GM12872 (cell line): Measurements from ENCODE around the gene ZKSCAN8.

ENCODE experiments used
- CTCF ChIP-seq: IDR thresholded peaks from 3 replicates; pipeline ENCODE4 v1.5.1; 2011; ENCODE audit warnings: low read depth, mild to moderate bottlenecking, low read length, moderate library complexity; ENCODE audit not compliant: insufficient read depth

ZKSCAN8 gene

DNA sequence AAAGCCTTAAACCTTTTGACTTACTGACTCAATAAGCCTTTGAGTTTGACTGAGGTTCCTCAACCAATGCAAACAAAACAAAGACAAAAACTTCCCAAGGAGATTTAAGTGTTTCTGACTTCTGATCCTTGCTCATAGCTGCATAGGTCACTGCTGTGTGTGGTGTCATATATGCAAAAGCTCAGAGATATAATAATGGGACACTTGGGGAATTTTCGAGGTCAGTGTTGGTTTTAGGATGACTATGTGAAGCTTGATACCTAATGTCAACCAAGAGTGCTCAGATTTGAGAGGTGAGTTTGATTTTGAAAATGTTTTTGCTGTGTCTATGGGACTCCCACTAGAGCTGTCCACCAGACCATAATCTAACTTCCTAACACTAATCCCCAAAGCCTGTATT, 26.2 kb downstream of the ZKSCAN8 start:
- no peak for TF ChIP-seq CTCF

DNA sequence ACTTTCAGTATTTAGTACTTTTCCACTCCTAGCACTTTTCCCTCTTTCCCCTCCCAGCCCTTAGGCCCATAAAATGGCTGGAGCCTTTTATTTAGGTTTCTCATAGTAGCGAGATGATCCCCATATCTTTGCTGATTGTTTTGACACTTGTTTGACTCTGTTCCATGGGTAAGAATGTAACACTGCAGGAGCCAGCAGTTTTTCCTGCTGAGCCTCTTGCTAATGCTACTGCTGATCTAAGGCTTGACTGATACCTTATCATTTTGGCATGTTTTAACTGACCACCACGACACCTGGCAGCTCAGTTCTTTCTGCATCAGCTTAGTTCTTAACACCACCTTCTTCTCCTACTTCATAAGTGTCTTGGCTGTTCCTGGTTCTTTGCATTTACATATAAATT, 29.6 kb downstream of the ZKSCAN8 start:
- no peak for TF ChIP-seq CTCF

GRCh38 chr6:28172006-28172405, 30.3 kb downstream of the ZKSCAN8 start:
- no peak for TF ChIP-seq CTCF

- no peak for TF ChIP-seq CTCF
Observed at GRCh38 chr6:28176373-28176772, 34.7 kb downstream of the ZKSCAN8 start.

GRCh38 chr6:28182255-28182654, 40.6 kb downstream of the ZKSCAN8 start:
- TF ChIP-seq CTCF = no peak

DNA sequence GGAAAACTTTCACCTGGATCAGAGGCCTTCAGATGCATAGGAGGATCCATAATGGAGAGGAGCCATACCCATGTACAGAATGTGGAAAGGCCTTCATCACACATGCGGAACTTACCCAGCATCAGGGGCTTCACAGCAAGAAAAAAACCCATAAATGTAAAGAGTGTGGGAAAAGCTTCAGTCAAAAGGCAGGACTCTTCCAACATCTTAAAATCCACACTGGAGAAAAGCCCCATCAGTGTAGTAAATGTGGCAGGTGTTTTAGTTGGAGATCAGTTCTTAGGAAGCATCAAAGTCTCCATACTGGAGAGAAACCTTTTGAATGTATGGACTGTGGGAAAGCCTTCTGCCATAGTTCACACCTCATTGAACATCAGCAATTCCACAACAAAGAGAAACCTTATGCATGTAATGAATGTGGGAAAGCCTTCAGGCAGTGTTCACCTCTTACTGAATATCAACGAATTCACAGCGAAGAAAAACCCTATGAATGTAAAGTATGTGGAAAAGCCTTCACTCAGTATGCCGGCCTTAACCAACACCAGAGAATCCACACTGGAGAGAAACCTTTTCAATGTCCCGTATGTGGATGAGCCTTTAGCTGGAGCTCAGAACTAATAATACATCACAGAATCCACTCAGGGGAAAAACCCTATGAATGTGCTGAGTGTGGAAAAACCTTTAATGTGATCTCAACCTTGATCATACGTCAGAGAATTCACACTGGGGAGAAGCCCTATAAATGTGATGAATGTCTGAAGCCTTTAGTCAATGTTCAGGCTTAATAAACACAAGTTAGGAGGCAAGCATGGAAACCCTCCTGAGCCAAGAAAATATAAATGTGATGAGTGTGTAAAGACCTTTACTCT, 46.7 kb downstream of the ZKSCAN8 start:
- TF ChIP-seq CTCF = no peak

- no peak for TF ChIP-seq CTCF
Observed at GRCh38 chr6:28200020-28200419, 58.3 kb downstream of the ZKSCAN8 start.
